ENCODE data around the gene SLC22A7. TPM values are rescaled to one million over a fixed set of nuclear protein-coding genes. Genes with fewer than 3 reads are reported as not detected.

Gene SLC22A7
- total and polyA plus RNA-seq, 4 donors: not detected

DNA sequence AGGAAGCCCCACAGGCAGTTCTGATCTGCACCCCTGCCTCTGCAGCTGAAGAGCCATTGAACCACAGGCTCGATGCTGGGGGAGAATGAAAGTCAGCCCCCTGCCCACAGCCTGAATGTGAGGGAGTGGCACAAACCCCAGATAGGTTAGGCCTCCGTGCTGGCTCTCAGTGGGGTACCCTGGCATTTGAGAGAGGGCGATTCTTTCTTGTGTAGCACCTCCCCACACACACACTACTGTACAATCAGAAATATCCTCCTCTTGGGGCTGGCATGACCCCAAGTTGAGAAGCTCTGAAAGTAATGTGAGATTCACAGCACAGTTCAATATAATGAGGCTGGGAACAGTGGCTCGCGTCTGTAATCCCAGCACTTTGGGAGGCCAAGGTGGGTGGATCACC, 36.9 kb upstream of the SLC22A7 start:
- Histone ChIP-seq H3K36me3 (ENCODE audit: control insufficient read depth in 4 of 4, insufficient read depth in 4 of 4, low read length in 4 of 4) (no peaks in the 10 kb centered on the region), H3K4me3 (no peak overlapping the region), H3K27me3 (ENCODE audit: control insufficient read depth in 3 of 3, insufficient read depth in 3 of 3, low read length in 2 of 3) (no peaks in the 10 kb centered on the region), H3K27ac (ENCODE audit: low read depth in 1 of 2, low read length in 1 of 2) (no peak overlapping the region), H3K9ac (ENCODE audit: insufficient read depth in 1 of 2, low read length in 2 of 2) (no peak overlapping the region), H3K9me3 (ENCODE audit: control insufficient read depth in 4 of 4, insufficient read depth in 3 of 4, low read length in 3 of 4) (no peaks in the 10 kb centered on the region), H3K4me1 (ENCODE audit: control insufficient read depth in 5 of 5, insufficient read depth in 5 of 5, low read length in 5 of 5) (peaks cover 0 to 4% (median 0%) of the 10 kb centered on the region in 5 donors)
- TF ChIP-seq, protein P1, sequence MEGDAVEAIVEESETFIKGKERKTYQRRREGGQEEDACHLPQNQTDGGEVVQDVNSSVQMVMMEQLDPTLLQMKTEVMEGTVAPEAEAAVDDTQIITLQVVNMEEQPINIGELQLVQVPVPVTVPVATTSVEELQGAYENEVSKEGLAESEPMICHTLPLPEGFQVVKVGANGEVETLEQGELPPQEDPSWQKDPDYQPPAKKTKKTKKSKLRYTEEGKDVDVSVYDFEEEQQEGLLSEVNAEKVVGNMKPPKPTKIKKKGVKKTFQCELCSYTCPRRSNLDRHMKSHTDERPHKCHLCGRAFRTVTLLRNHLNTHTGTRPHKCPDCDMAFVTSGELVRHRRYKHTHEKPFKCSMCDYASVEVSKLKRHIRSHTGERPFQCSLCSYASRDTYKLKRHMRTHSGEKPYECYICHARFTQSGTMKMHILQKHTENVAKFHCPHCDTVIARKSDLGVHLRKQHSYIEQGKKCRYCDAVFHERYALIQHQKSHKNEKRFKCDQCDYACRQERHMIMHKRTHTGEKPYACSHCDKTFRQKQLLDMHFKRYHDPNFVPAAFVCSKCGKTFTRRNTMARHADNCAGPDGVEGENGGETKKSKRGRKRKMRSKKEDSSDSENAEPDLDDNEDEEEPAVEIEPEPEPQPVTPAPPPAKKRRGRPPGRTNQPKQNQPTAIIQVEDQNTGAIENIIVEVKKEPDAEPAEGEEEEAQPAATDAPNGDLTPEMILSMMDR (IDR thresholded peaks at IDR 0.05; ENCODE audit: control extremely low read depth, extremely low read depth): no peak
- 79 to 85% methylated on average over 5 of the region's 5 CpGs for WGBS, 2 donors
- ATAC-seq (ENCODE audit: insufficient read depth, low FRiP score) (no peak), DNase-seq (no peak)

DNA sequence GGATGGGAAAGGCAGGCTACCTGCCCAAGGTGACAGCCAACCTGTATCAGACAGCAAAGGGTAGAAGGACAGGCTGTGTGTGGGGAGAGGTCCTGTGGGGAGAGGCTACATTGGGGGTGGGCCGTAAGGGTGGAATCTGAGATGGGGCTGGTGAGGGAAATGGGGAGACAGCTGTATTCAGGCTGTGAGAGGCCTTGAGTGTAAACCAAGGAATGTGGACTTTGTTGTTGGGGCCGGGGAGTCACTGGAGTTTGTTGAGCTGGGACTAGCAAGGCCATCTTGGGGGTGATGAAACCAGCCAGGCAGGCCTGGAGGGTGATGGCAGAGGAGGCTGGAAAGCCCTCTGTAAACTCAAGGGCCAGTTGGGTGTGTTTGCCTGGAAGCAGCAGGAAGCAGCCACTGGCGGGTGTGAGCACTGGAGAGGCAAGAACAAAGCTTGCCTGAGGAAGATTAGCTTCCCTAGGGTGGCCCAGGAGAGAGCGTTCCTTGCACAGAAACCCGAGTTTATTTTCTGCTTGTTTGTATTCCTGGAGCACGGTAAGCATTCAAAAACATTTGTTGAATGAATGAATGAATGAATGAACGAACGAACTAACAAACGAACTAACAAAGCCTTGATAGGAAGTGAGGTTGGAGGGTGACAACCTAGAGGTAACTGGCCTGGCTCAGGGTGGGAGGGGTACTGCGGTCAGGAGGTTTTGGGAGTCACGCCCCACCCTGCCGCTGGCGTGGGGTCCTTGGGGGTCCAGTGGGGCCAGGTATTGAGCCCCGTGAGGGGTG, 35.9 kb upstream of the SLC22A7 start:
- no peaks in the 10 kb centered on the region for H3K9me3 ChIP-seq (ENCODE audit: control insufficient read depth in 4 of 4, insufficient read depth in 3 of 4, low read length in 3 of 4)
- DNase-seq (peak in 2 of 3 donors; percentile 37 to 54), ATAC-seq (ENCODE audit: insufficient read depth, low FRiP score) (no peak)
- H3K27me3 ChIP-seq (ENCODE audit: control insufficient read depth in 3 of 3, insufficient read depth in 3 of 3, low read length in 2 of 3): no peaks in the 10 kb centered on the region
- H3K4me1 ChIP-seq (ENCODE audit: control insufficient read depth in 5 of 5, insufficient read depth in 5 of 5, low read length in 5 of 5): peaks cover 0 to 4% (median 0%) of the 10 kb centered on the region in 5 donors
- H3K27ac ChIP-seq (ENCODE audit: low read depth in 1 of 2, low read length in 1 of 2): no peak overlapping the region
- H3K9ac ChIP-seq (ENCODE audit: insufficient read depth in 1 of 2, low read length in 2 of 2): no peak overlapping the region
- TF ChIP-seq, protein P1 (IDR thresholded peaks at IDR 0.05; ENCODE audit: control extremely low read depth, extremely low read depth): no peak
- no peaks in the 10 kb centered on the region for H3K36me3 ChIP-seq (ENCODE audit: control insufficient read depth in 4 of 4, insufficient read depth in 4 of 4, low read length in 4 of 4)
- no peak overlapping the region for H3K4me3 ChIP-seq
- WGBS, 2 donors: 75 to 85% methylated on average over 14 of the region's 14 CpGs

DNA sequence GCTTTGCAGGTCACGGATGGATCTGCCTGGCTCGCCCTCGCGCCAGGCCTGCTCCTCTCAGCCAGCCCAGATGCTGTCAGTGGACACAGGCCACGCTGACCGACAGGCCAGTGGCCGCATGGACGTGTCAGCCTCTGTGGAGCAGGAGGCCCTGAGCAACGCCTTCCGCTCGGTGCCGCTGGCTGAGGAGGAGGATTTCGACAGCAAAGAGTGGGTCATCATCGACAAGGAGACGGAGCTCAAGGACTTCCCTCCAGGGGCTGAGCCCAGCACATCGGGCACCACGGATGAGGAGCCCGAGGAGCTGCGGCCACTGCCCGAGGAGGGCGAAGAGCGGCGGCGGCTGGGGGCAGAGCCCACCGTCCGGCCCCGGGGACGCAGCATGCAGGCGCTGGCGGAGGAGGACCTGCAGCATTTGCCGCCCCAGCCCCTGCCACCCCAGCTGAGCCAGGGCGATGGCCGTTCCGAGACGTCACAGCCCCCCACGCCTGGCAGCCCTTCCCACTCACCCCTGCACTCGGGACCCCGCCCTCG, 35.2 kb upstream of the SLC22A7 start:
- TF ChIP-seq, protein P1 (IDR thresholded peaks at IDR 0.05; ENCODE audit: control extremely low read depth, extremely low read depth): no peak
- Histone ChIP-seq H3K27ac (ENCODE audit: low read depth in 1 of 2, low read length in 1 of 2) (no peak overlapping the region), H3K36me3 (ENCODE audit: control insufficient read depth in 4 of 4, insufficient read depth in 4 of 4, low read length in 4 of 4) (no peaks in the 10 kb centered on the region), H3K9ac (ENCODE audit: insufficient read depth in 1 of 2, low read length in 2 of 2) (no peak overlapping the region), H3K4me1 (ENCODE audit: control insufficient read depth in 5 of 5, insufficient read depth in 5 of 5, low read length in 5 of 5) (peaks cover 0 to 5% (median 0%) of the 10 kb centered on the region in 5 donors), H3K4me3 (no peak overlapping the region), H3K9me3 (ENCODE audit: control insufficient read depth in 4 of 4, insufficient read depth in 3 of 4, low read length in 3 of 4) (no peaks in the 10 kb centered on the region), H3K27me3 (ENCODE audit: control insufficient read depth in 3 of 3, insufficient read depth in 3 of 3, low read length in 2 of 3) (no peaks in the 10 kb centered on the region)
- ATAC-seq (ENCODE audit: insufficient read depth, low FRiP score) (no peak), DNase-seq (no peak)
- whole genome bisulfite sequencing, 2 donors: 90 to 93% methylated on average over 34 to 39 of the region's 39 CpGs

Measured in lung (tissue), 12 donors.